Keratinocyte (primary cell): ENCODE results near the gene BID. TPM values are rescaled to one million over a fixed set of nuclear protein-coding genes. Genes with fewer than 3 reads are reported as not detected.

Experiments used
- DNase-seq: peaks from one replicate; pipeline ENCODE4 v3.0.0-alpha.2; 2011; ENCODE audit warnings: low read depth, missing footprints, low spot score
- FAIRE-seq: peaks from 2 replicates; lab custom pipeline; 2011; peaks lifted over from hg19 to GRCh38; lab: Jason Lieb, UNC
- H2AFZ ChIP-seq: 2 replicates; pipeline ENCODE4 v1.6.0; 2012; ENCODE audit warnings: low read length, control low read depth, inconsistent platforms; ENCODE audit not compliant: control insufficient read depth
- H3K27ac ChIP-seq: 2 replicates; pipeline ENCODE4 v1.5.1; 2011; ENCODE audit warnings: low read length; ENCODE audit not compliant: control insufficient read depth, insufficient read depth
- H3K27me3 ChIP-seq: 3 replicates; pipeline ENCODE4 v1.6.0; 2011; ENCODE audit warnings: low read length; ENCODE audit not compliant: control insufficient read depth, insufficient read depth; ENCODE audit errors: extremely low read depth
- H3K36me3 ChIP-seq, 2 experiments: 2 replicates in 1 of 2; 3 replicates in 1 of 2; pipeline ENCODE4 v1.5.1; 2011; ENCODE audit warnings: low read length in 2 of 2, mild to moderate bottlenecking in 1 of 2; ENCODE audit not compliant: control insufficient read depth in 2 of 2, insufficient read depth in 2 of 2; ENCODE audit errors: extremely low read depth in 1 of 2
- H3K4me1 ChIP-seq: 3 replicates; pipeline ENCODE4 v1.5.1; 2011; ENCODE audit warnings: low read length; ENCODE audit not compliant: control insufficient read depth, insufficient read depth; ENCODE audit errors: extremely low read depth
- H3K4me2 ChIP-seq: 3 replicates; pipeline ENCODE4 v1.6.0; 2011; ENCODE audit warnings: low read depth, low read length; ENCODE audit not compliant: control insufficient read depth, insufficient read depth; ENCODE audit errors: extremely low read depth
- H3K4me3 ChIP-seq, 3 experiments: fragments of 200-600 bp in 1 of 3; sonication (generic) in 1 of 3; 2 replicates in 2 of 3; 3 replicates in 1 of 3; pipeline ENCODE4 v1.5.1; 2011 to 2016; ENCODE audit warnings: low read length in 3 of 3, mild to moderate bottlenecking in 3 of 3, control low read depth in 2 of 3, inconsistent platforms in 1 of 3, low read depth in 1 of 3, mixed read lengths in 1 of 3, mixed run types in 1 of 3, moderate library complexity in 1 of 3; ENCODE audit not compliant: control insufficient read depth in 2 of 3, insufficient read depth in 2 of 3; ENCODE audit errors: extremely low read depth in 1 of 3
- H3K79me2 ChIP-seq: 2 replicates; pipeline ENCODE4 v1.6.0; 2012; ENCODE audit warnings: low read length; ENCODE audit not compliant: control insufficient read depth, insufficient read depth
- H3K9ac ChIP-seq: 3 replicates; pipeline ENCODE4 v1.6.0; 2011; ENCODE audit warnings: low read length; ENCODE audit not compliant: control insufficient read depth, insufficient read depth; ENCODE audit errors: extremely low read depth
- H3K9me1 ChIP-seq: 3 replicates; pipeline ENCODE4 v1.6.0; 2011; ENCODE audit warnings: low read length; ENCODE audit not compliant: control insufficient read depth, insufficient read depth; ENCODE audit errors: extremely low read depth
- H3K9me3 ChIP-seq: 2 replicates; pipeline ENCODE4 v1.5.1; 2012; ENCODE audit warnings: low read depth, low read length; ENCODE audit not compliant: control insufficient read depth
- H4K20me1 ChIP-seq: 3 replicates; pipeline ENCODE4 v1.6.0; 2011; ENCODE audit warnings: low read length; ENCODE audit not compliant: control insufficient read depth, insufficient read depth; ENCODE audit errors: extremely low read depth
- CTCF ChIP-seq, 3 experiments: IDR thresholded peaks in 1 of 3; conservative IDR thresholded peaks in 1 of 3; optimal IDR thresholded peaks in 1 of 3; 2 replicates in 2 of 3; 3 replicates in 1 of 3; pipeline versions ENCODE3 to v1.5.1; 2011; ENCODE audit warnings: low read length in 3 of 3, mild to moderate bottlenecking in 3 of 3, moderate library complexity in 2 of 3, control low read depth in 1 of 3, inconsistent platforms in 1 of 3; ENCODE audit not compliant: insufficient read depth in 2 of 3; ENCODE audit errors: extremely low read depth in 1 of 3
- EZH2 ChIP-seq: IDR thresholded peaks from one replicate; pipeline ENCODE4 v1.6.1; 2012; ENCODE audit warnings: inconsistent platforms, mild to moderate bottlenecking, low read length, moderate library complexity
- dilution Hi-C: fragments of 300-500 bp; cut with MboI; formaldehyde crosslinking; loops from one replicate; pipeline ENCODE4 v1.7.0; 2020; ENCODE audit warnings: low sequenced_read_pairs; ENCODE audit not compliant: extremely low pct_ligation_motif_present
- polyA plus RNA-seq, 5 experiments: library from polyadenylated mRNA; depleted of rRNA in 3 of 5; stranded (reverse) in 3 of 5; stranded (forward) in 1 of 5; unstranded in 1 of 5; fragments of >200 nt; gene quantifications; 1 replicate in 1 of 5; 2 replicates in 3 of 5; 3 replicates in 1 of 5; pipeline versions ENCODE4 v1.2.1 to v1.2.3, GENCODE V29; 2011 to 2012; ENCODE audit warnings: missing spikeins in 2 of 5, low read depth in 1 of 5, low replicate concordance in 1 of 5

BID gene
- polyA plus RNA-seq, 1 donor (not counting 4 experiments of a cell fraction or from before 2014, with no cell fraction given) = 46.0 TPM

GRCh38 chr22:17744430-17744829, 29.8 kb downstream of the BID start:
- TF ChIP-seq EZH2 (no peak), CTCF (optimal IDR thresholded peaks at IDR 0.05 in 1 of 3, IDR thresholded peaks at IDR 0.05 in 1 of 3, conservative IDR thresholded peaks at IDR 0.05 in 1 of 3; ENCODE audit: extremely low read depth in 1 of 3, insufficient read depth in 2 of 3, low read length in 3 of 3) (peak in 1 of 3 experiments; percentile 4)
- no peaks in the 10 kb centered on the region for H3K79me2 ChIP-seq
- no peak overlapping the region for H3K4me3 ChIP-seq
- dilution Hi-C loops = no loop called here
- H4K20me1 ChIP-seq = no peaks in the 10 kb centered on the region
- H2AFZ ChIP-seq = no peak overlapping the region
- no peak overlapping the region for H3K27ac ChIP-seq
- H3K4me1 ChIP-seq = peaks cover 10% of the 10 kb centered on the region
- no peaks in the 10 kb centered on the region for H3K9me3 ChIP-seq
- no peak for DNase-seq
- no peak overlapping the region for H3K9ac ChIP-seq
- peaks cover 0 to 2% of the 10 kb centered on the region in 2 experiments for H3K36me3 ChIP-seq
- FAIRE-seq = no peak
- H3K27me3 ChIP-seq = no peaks in the 10 kb centered on the region
- peak overlapping the region; percentile 51 for H3K4me2 ChIP-seq
- no peaks in the 10 kb centered on the region for H3K9me1 ChIP-seq

GRCh38 chr22:17743661-17744411, 30.4 kb downstream of the BID start:
- H3K9me3 ChIP-seq = no peaks in the 10 kb centered on the region
- H3K27ac ChIP-seq = no peak overlapping the region
- no peak overlapping the region for H2AFZ ChIP-seq
- no peak overlapping the region for H3K4me3 ChIP-seq
- H3K4me2 ChIP-seq = peak overlapping the region; percentile 51
- H3K9me1 ChIP-seq = no peaks in the 10 kb centered on the region
- H3K27me3 ChIP-seq = no peaks in the 10 kb centered on the region
- H3K79me2 ChIP-seq = no peaks in the 10 kb centered on the region
- H3K36me3 ChIP-seq = peaks cover 0 to 2% of the 10 kb centered on the region in 2 experiments
- dilution Hi-C loops = no loop called here
- H4K20me1 ChIP-seq = no peaks in the 10 kb centered on the region
- FAIRE-seq = no peak
- TF ChIP-seq EZH2 = no peak
- no peak for TF ChIP-seq CTCF (optimal IDR thresholded peaks at IDR 0.05 in 1 of 3, IDR thresholded peaks at IDR 0.05 in 1 of 3, conservative IDR thresholded peaks at IDR 0.05 in 1 of 3; ENCODE audit: extremely low read depth in 1 of 3, insufficient read depth in 2 of 3, low read length in 3 of 3)
- H3K9ac ChIP-seq = no peak overlapping the region
- H3K4me1 ChIP-seq = peaks cover 10% of the 10 kb centered on the region
- no peak for DNase-seq
